Uterus (tissue), 4 donors: ENCODE data around the gene CYB5R4. TPM values are rescaled to one million over a fixed set of nuclear protein-coding genes. Genes with fewer than 3 reads are reported as not detected.

Experiments used
- DNase-seq, 2 donors: peaks; one replicate each; pipeline ENCODE4 v3.0.0-alpha.2; 2019 to 2020
- H3K27ac ChIP-seq, 2 donors: fragments of 200-600 bp; sonication (generic); 1 replicate in 1 of 2; 2 replicates in 1 of 2; pipeline ENCODE4 v1.5.1; 2016 to 2018
- H3K27me3 ChIP-seq, 2 donors: fragments of 200-600 bp; sonication (generic); one replicate each; pipeline ENCODE4 v1.5.1; 2018 to 2019; ENCODE audit warnings: control low read depth in 1 of 2
- H3K36me3 ChIP-seq, 2 donors: fragments of 200-600 bp; sonication (generic); one replicate each; pipeline ENCODE4 v1.5.1; 2019; ENCODE audit warnings: control low read depth in 1 of 2
- H3K4me1 ChIP-seq, 2 donors: fragments of 200-600 bp; sonication (generic); one replicate each; pipeline ENCODE4 v1.5.1; 2018 to 2019; ENCODE audit warnings: control low read depth in 1 of 2
- H3K4me3 ChIP-seq, 2 donors: fragments of 200-600 bp; sonication (generic); 1 replicate in 1 of 2; 2 replicates in 1 of 2; pipeline ENCODE4 v1.5.1; 2018 to 2019; ENCODE audit warnings: mild to moderate bottlenecking in 1 of 2
- H3K9me3 ChIP-seq, 2 donors: fragments of 200-600 bp; sonication (generic); one replicate each; pipeline ENCODE4 v1.5.1; 2019; ENCODE audit warnings: control low read depth in 1 of 2
- POLR2A ChIP-seq, 2 donors: fragments of 450-650 bp; IDR thresholded peaks; one replicate each; pipeline ENCODE4 v1.6.1; 2016; ENCODE audit warnings: antibody characterized with exemption in 2 of 2, mild to moderate bottlenecking in 1 of 2, moderate library complexity in 1 of 2
- intact Hi-C: fragments of 100-400 bp; cut with DNase I; formaldehyde crosslinking; loops from one replicate; pipeline ENCODE4 v1.15.1; 2023; ENCODE audit warnings: low total_unique reads
- total RNA-seq, 4 donors: library from RNA; depleted of rRNA in 3 of 4; stranded (reverse); fragments of >200 nt in 3 of 4; gene quantifications; one replicate each; pipeline versions ENCODE4 v1.1.0 to v1.2.4, GENCODE V29; 2014 to 2023
- TF ChIP-seq, protein P1 (sequence below), 4 experiments: fragments of 200-600 bp in 2 of 4; fragments of 450-650 bp in 2 of 4; sonication (generic) in 2 of 4; IDR thresholded peaks; one replicate each; pipeline ENCODE4 v1.5.1; 2016 to 2019; ENCODE audit warnings: antibody characterized with exemption in 4 of 4, mild to moderate bottlenecking in 2 of 4, moderate library complexity in 1 of 4
- donor health status: DM: yes; HTN: yes; CAD: no.

Gene CYB5R4
- total RNA-seq, 4 donors from 2014 or later = 9.3 to 59.2 (median 9.9) TPM

DNA sequence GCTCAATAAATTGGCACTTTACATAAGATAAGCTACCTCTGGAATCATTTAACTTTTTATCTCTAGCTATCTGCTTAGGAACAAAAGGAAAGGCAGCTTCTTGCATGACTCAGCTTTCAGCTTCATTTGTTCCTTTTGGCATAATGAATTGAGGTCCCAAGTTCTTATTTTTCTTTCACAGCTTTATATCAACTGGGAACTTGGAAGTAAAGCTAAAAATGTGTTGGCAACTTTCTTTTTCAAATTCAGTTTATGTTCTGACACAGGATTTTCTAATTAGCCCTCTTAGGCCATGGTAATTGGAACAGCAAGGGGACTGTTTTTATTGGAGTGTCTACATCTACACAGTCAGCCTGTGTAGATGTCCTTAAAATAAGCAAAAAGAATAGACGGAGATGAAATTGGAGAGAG lies 118.8 kb downstream of the CYB5R4 start:
- no peak for TF ChIP-seq POLR2A (IDR thresholded peaks at IDR 0.05)
- TF ChIP-seq, protein P1, sequence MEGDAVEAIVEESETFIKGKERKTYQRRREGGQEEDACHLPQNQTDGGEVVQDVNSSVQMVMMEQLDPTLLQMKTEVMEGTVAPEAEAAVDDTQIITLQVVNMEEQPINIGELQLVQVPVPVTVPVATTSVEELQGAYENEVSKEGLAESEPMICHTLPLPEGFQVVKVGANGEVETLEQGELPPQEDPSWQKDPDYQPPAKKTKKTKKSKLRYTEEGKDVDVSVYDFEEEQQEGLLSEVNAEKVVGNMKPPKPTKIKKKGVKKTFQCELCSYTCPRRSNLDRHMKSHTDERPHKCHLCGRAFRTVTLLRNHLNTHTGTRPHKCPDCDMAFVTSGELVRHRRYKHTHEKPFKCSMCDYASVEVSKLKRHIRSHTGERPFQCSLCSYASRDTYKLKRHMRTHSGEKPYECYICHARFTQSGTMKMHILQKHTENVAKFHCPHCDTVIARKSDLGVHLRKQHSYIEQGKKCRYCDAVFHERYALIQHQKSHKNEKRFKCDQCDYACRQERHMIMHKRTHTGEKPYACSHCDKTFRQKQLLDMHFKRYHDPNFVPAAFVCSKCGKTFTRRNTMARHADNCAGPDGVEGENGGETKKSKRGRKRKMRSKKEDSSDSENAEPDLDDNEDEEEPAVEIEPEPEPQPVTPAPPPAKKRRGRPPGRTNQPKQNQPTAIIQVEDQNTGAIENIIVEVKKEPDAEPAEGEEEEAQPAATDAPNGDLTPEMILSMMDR (IDR thresholded peaks at IDR 0.05) = no peak
- Histone ChIP-seq H3K9me3 (no peaks in the 10 kb centered on the region), H3K27me3 (no peaks in the 10 kb centered on the region), H3K27ac (no peak overlapping the region), H3K36me3 (no peaks in the 10 kb centered on the region), H3K4me1 (no peaks in the 10 kb centered on the region), H3K4me3 (no peak overlapping the region)
- intact Hi-C loops = no loop called here
- DNase-seq = no peak

DNA sequence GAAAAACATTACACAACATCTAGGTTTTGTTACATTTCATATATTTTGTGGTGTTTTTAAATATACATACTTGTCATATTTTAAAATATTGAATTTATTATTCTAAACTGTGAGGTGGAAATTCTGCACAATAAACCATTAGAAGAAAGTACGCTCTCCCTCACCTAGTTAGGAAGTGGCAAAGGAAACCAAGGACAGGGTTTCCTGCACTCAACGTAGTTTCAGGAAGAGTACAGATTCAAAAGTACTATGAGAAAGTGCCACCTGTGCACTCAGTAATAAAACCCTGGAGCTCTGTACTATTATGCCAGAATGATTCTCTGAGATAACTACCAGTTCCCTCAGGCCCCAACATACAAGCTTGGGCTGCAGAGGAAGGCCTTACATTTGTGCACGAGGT lies 119.5 kb downstream of the CYB5R4 start:
- Histone ChIP-seq H3K9me3 (no peaks in the 10 kb centered on the region), H3K4me3 (no peak overlapping the region), H3K27ac (no peak overlapping the region), H3K27me3 (no peaks in the 10 kb centered on the region), H3K36me3 (no peaks in the 10 kb centered on the region), H3K4me1 (no peaks in the 10 kb centered on the region)
- TF ChIP-seq POLR2A (IDR thresholded peaks at IDR 0.05) = no peak
- TF ChIP-seq, protein P1 (IDR thresholded peaks at IDR 0.05) = no peak
- intact Hi-C loops = no loop called here
- no peak for DNase-seq

DNA sequence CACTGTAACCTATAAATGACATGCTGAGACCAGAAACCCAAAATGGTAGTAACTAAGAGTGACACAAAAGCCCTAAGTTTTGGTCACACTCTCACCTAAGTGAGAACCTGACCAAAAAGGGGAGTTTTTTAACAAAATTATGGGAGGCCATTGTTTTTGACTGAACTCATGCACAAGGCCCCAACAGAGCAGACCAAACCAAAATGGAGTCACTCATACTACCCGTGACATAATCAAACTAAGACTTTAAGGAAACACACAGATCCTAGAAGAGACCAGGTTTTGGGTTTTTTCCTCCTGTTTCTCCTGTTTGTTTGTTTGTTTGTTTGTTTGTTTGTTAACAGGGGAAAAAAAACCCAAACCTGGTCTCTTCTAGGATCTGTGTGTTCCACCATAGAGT lies 124.9 kb downstream of the CYB5R4 start:
- no peaks in the 10 kb centered on the region for H3K4me1 ChIP-seq
- intact Hi-C loops = no loop called here

DNA sequence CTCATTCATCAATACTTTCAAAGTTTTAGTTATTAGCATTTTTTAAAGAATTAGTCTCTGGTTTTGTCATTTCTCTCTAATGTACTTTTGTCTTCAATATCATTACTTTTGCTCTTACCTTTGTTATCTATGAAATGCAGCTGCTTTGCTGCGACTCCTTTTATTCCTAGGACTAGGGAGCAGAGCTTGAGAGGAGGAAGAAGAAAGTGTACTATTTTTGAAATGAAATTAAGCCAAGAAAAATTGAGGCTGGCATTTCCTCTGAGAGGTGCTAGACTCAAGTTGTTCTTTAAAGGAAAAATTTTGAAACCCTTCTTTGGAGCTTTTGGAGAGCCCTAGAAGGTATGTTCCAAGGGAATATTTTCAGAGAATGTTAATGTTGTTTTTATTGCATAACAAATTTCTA lies 125.8 kb downstream of the CYB5R4 start:
- Histone ChIP-seq H3K27me3 (no peaks in the 10 kb centered on the region), H3K9me3 (no peaks in the 10 kb centered on the region), H3K27ac (no peak overlapping the region), H3K36me3 (no peaks in the 10 kb centered on the region), H3K4me3 (no peak overlapping the region), H3K4me1 (no peaks in the 10 kb centered on the region)
- intact Hi-C loops = no loop called here
- TF ChIP-seq, protein P1 (IDR thresholded peaks at IDR 0.05) = no peak
- no peak for TF ChIP-seq POLR2A (IDR thresholded peaks at IDR 0.05)
- no peak for DNase-seq

More for the DNA sequence above, 124.9 kb downstream of the CYB5R4 start:
- H3K27me3 ChIP-seq = no peaks in the 10 kb centered on the region
- DNase-seq = no peak
- H3K27ac ChIP-seq = no peak overlapping the region
- TF ChIP-seq, protein P1 (IDR thresholded peaks at IDR 0.05) = no peak
- no peak for TF ChIP-seq POLR2A (IDR thresholded peaks at IDR 0.05)
- H3K9me3 ChIP-seq = no peaks in the 10 kb centered on the region
- H3K36me3 ChIP-seq = no peaks in the 10 kb centered on the region
- H3K4me3 ChIP-seq = no peak overlapping the region

DNA sequence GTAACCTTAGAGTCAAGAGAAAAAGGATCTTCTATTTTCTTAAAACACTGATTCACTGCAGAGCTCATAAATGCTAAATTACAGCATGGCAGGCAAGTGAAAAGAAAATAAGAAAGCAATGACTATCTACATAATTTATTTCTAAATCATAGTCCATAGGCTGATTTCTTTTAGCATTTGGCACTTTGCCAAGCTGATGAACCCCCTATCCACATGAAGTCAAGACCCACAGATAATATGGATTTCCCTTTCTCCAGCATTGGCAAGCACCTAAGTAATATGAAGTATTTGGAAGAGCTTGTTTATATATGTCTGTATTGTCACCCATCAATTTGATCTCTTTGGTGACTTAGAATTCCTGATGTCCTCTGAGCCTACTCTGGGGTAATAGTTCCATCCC lies 126.2 kb downstream of the CYB5R4 start:
- no peaks in the 10 kb centered on the region for H3K9me3 ChIP-seq
- H3K27me3 ChIP-seq = no peaks in the 10 kb centered on the region
- no peak overlapping the region for H3K27ac ChIP-seq
- no peaks in the 10 kb centered on the region for H3K4me1 ChIP-seq
- H3K4me3 ChIP-seq = no peak overlapping the region
- intact Hi-C loops = no loop called here
- no peaks in the 10 kb centered on the region for H3K36me3 ChIP-seq
- DNase-seq = no peak
- TF ChIP-seq, protein P1 (IDR thresholded peaks at IDR 0.05) = no peak
- TF ChIP-seq POLR2A (IDR thresholded peaks at IDR 0.05) = no peak
